GM12864 (cell line): Measurements from ENCODE around the gene FRY.

Experiments
- DNase-seq: peaks from one replicate; pipeline ENCODE4 v3.0.0-alpha.2; 2011; ENCODE audit warnings: low read depth
- H3K4me3 ChIP-seq: 2 replicates; pipeline ENCODE4 v1.5.1; 2011; ENCODE audit warnings: mild to moderate bottlenecking, low read depth, low read length, control low read depth
- TF ChIP-seq, protein P1 (sequence below): IDR thresholded peaks from 2 replicates; pipeline ENCODE4 v1.5.1; 2011; ENCODE audit warnings: low read depth, mild to moderate bottlenecking, moderate library complexity, low read length, control low read depth, inconsistent platforms; ENCODE audit errors: missing control alignments

Gene FRY

DNA sequence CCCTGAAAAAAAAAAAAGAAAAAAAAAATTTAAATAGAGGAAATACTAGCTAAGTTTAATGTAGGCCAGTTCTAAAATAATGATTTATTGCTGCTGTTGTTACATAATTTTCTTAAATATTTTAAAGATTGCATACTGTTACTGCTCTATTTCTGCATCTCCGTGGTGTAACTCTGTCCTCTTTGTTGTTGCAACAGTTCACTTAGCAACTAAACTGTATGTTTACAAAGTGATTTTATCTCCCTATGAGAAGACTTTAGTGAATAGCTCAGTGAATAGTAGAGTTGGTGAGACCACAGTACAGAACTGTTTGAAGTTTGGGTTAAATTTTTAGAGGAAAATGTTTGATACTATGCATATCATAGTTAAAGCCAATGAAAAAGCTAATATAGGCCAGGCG lies 303.1 kb downstream of the FRY start:
- TF ChIP-seq, protein P1, sequence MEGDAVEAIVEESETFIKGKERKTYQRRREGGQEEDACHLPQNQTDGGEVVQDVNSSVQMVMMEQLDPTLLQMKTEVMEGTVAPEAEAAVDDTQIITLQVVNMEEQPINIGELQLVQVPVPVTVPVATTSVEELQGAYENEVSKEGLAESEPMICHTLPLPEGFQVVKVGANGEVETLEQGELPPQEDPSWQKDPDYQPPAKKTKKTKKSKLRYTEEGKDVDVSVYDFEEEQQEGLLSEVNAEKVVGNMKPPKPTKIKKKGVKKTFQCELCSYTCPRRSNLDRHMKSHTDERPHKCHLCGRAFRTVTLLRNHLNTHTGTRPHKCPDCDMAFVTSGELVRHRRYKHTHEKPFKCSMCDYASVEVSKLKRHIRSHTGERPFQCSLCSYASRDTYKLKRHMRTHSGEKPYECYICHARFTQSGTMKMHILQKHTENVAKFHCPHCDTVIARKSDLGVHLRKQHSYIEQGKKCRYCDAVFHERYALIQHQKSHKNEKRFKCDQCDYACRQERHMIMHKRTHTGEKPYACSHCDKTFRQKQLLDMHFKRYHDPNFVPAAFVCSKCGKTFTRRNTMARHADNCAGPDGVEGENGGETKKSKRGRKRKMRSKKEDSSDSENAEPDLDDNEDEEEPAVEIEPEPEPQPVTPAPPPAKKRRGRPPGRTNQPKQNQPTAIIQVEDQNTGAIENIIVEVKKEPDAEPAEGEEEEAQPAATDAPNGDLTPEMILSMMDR, result no peak
- DNase-seq, result no peak

DNA sequence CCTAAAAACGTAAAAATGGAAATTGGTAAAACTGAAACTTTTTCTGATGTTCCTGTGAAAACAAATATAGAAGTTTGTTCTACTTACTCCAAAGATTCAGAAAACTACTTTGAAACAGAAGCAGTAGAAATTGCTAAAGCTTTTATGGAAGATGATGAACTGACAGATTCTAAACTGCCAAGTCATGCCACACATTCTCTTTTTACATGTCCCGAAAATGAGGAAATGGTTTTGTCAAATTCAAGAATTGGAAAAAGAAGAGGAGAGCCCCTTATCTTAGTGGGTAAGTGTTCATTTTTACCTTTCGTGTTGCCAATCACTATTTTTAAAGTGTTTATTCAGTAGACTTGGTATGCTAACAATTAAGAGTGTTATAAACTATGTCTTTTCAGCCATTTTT lies 309.3 kb downstream of the FRY start:
- no peak for DNase-seq
- H3K4me3 ChIP-seq, result no peak overlapping the region
- TF ChIP-seq, protein P1, result no peak

More for the DNA sequence above, 303.1 kb downstream of the FRY start:
- no peak overlapping the region for H3K4me3 ChIP-seq

DNA sequence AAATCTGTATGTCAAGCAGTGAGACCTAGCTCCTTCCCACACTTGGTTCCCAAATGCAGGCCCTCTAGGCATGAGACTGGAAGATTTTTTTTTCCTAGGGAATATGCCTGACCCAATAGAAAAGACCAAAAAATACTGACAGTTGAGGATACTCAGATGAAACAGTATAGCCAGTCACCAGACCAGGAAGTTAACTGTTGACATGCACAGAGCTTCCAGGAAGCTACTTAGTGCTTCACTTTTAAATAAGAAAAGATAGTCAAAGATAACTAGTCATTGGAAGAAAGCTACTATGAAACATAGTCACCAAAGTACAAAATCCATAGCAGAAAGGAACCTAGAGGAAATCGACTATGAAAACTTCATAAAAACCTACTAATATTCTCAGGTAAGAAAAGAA lies 316.1 kb downstream of the FRY start:
- no peak for DNase-seq
- TF ChIP-seq, protein P1, result no peak

More for the DNA sequence above, 316.1 kb downstream of the FRY start:
- H3K4me3 ChIP-seq, result no peak overlapping the region
